Measurements from ENCODE around the gene IGF2BP2.

IGF2BP2 gene

DNA sequence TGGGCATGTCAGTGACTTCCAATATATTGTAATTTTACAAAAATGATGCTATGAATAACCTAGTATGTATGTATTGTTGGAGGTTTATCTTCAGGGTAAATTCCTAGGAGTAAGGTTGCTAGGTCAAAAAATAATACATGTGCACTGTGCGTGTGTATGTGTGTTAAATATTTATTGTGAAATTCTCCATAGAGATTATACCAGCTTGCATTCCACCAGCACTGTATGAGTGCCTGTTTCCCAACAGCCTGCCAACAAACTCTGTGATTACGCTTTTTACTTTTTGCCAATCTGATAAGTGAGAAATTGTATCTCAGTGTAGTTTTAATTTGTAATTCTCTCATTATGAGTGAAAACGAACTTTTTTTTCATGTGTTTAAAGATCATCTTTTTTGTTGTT lies 12.6 kb upstream of the IGF2BP2 start:
- H3K9ac ChIP-seq (ENCODE audit: low read depth, low read length), result no peak overlapping the region
- H3K4me1 ChIP-seq (ENCODE audit: insufficient read depth, low read length), result no peaks in the 10 kb centered on the region
- no peaks in the 10 kb centered on the region for H3K36me3 ChIP-seq (ENCODE audit: insufficient read depth, low read length)
- H3K27me3 ChIP-seq (ENCODE audit: insufficient read depth, low read length), result no peaks in the 10 kb centered on the region
- no peak overlapping the region for H3K27ac ChIP-seq (ENCODE audit: low read depth, low read length)
- no peaks in the 10 kb centered on the region for H3K9me3 ChIP-seq (ENCODE audit: insufficient read depth, low read depth, low read length)
- H3K4me3 ChIP-seq (ENCODE audit: low read length), result no peak overlapping the region
- WGBS, result 90% methylated on average over 3 of the region's 3 CpGs

DNA sequence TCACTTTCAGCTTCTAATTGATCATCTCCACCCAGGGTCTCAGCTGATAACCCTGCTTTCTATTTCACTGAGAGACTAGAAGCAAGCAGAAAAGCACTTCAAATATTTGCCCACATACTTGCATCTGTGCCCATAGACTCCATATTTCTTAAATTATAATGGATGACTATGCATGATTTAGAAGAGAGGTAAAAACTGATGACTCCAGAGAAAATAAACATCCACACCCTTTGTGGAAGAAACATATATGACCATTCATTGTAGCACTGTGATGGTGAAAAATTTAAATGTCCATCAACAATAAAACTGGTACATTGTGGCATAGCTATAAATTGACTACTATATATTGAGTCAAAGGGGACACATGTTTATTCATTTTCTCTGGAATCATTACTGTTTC lies 7.1 kb upstream of the IGF2BP2 start:
- no peak overlapping the region for H3K27ac ChIP-seq (ENCODE audit: low read depth, low read length)
- peaks cover 34% of the 10 kb centered on the region for H3K36me3 ChIP-seq (ENCODE audit: insufficient read depth, low read length)
- no peak overlapping the region for H3K4me3 ChIP-seq (ENCODE audit: low read length)
- H3K27me3 ChIP-seq (ENCODE audit: insufficient read depth, low read length), result no peaks in the 10 kb centered on the region
- H3K9ac ChIP-seq (ENCODE audit: low read depth, low read length), result no peak overlapping the region
- H3K4me1 ChIP-seq (ENCODE audit: insufficient read depth, low read length), result no peaks in the 10 kb centered on the region
- peaks cover 37% of the 10 kb centered on the region for H3K9me3 ChIP-seq (ENCODE audit: insufficient read depth, low read depth, low read length)

GRCh38 chr3:185831195-185831594 lies 6.4 kb upstream of the IGF2BP2 start:
- Histone ChIP-seq H3K4me3 (ENCODE audit: low read length) (no peak overlapping the region), H3K27me3 (ENCODE audit: insufficient read depth, low read length) (no peaks in the 10 kb centered on the region), H3K36me3 (ENCODE audit: insufficient read depth, low read length) (peaks cover 37% of the 10 kb centered on the region), H3K9me3 (ENCODE audit: insufficient read depth, low read depth, low read length) (peaks cover 37% of the 10 kb centered on the region), H3K27ac (ENCODE audit: low read depth, low read length) (no peak overlapping the region), H3K4me1 (ENCODE audit: insufficient read depth, low read length) (0 out of 2 replicates have a peak, but pooled peaks cover 6% of the 10 kb centered on the region), H3K9ac (ENCODE audit: low read depth, low read length) (no peak overlapping the region)
- 86% methylated on average over 3 of the region's 3 CpGs for WGBS

- peaks cover 37% of the 10 kb centered on the region for H3K9me3 ChIP-seq (ENCODE audit: insufficient read depth, low read depth, low read length)
- peaks cover 37% of the 10 kb centered on the region for H3K36me3 ChIP-seq (ENCODE audit: insufficient read depth, low read length)
- no peak overlapping the region for H3K9ac ChIP-seq (ENCODE audit: low read depth, low read length)
- H3K4me3 ChIP-seq (ENCODE audit: low read length), result no peak overlapping the region
- WGBS, result 92% methylated on average over 5 of the region's 5 CpGs
- H3K4me1 ChIP-seq (ENCODE audit: insufficient read depth, low read length), result 0 out of 2 replicates have a peak, but pooled peaks cover 6% of the 10 kb centered on the region
- no peaks in the 10 kb centered on the region for H3K27me3 ChIP-seq (ENCODE audit: insufficient read depth, low read length)
- H3K27ac ChIP-seq (ENCODE audit: low read depth, low read length), result no peak overlapping the region
Measured at GRCh38 chr3:185830018-185830797, 5.4 kb upstream of the IGF2BP2 start.

- 94% methylated on average over 3 of the region's 3 CpGs for WGBS
- no peak overlapping the region for H3K4me3 ChIP-seq (ENCODE audit: low read length)
- H3K27ac ChIP-seq (ENCODE audit: low read depth, low read length), result no peak overlapping the region
- no peak overlapping the region for H3K9ac ChIP-seq (ENCODE audit: low read depth, low read length)
- H3K9me3 ChIP-seq (ENCODE audit: insufficient read depth, low read depth, low read length), result peaks cover 37% of the 10 kb centered on the region
- H3K4me1 ChIP-seq (ENCODE audit: insufficient read depth, low read length), result 0 out of 2 replicates have a peak, but pooled peaks cover 6% of the 10 kb centered on the region
- H3K36me3 ChIP-seq (ENCODE audit: insufficient read depth, low read length), result peaks cover 37% of the 10 kb centered on the region
- no peaks in the 10 kb centered on the region for H3K27me3 ChIP-seq (ENCODE audit: insufficient read depth, low read length)
Measured at GRCh38 chr3:185828755-185829154, 3.9 kb upstream of the IGF2BP2 start.

- H3K27ac ChIP-seq (ENCODE audit: low read depth, low read length), result no peak overlapping the region
- 0 out of 2 replicates have a peak, but pooled peaks cover 6% of the 10 kb centered on the region for H3K4me1 ChIP-seq (ENCODE audit: insufficient read depth, low read length)
- no peaks in the 10 kb centered on the region for H3K27me3 ChIP-seq (ENCODE audit: insufficient read depth, low read length)
- H3K36me3 ChIP-seq (ENCODE audit: insufficient read depth, low read length), result peaks cover 37% of the 10 kb centered on the region
- H3K4me3 ChIP-seq (ENCODE audit: low read length), result no peak overlapping the region
- 97% methylated on average over 10 of the region's 10 CpGs for WGBS
- peaks cover 37% of the 10 kb centered on the region for H3K9me3 ChIP-seq (ENCODE audit: insufficient read depth, low read depth, low read length)
- no peak overlapping the region for H3K9ac ChIP-seq (ENCODE audit: low read depth, low read length)
Measured at GRCh38 chr3:185827595-185828344, 2.9 kb upstream of the IGF2BP2 start.

GRCh38 chr3:185825639-185826481 lies 1.0 kb upstream of the IGF2BP2 start:
- Histone ChIP-seq H3K4me3 (ENCODE audit: low read length) (peak overlapping the region; percentile 95), H3K9me3 (ENCODE audit: insufficient read depth, low read depth, low read length) (peaks cover 28% of the 10 kb centered on the region), H3K9ac (ENCODE audit: low read depth, low read length) (peak overlapping the region; percentile 81), H3K27ac (ENCODE audit: low read depth, low read length) (peak overlapping the region; percentile 75), H3K36me3 (ENCODE audit: insufficient read depth, low read length) (peaks cover 37% of the 10 kb centered on the region), H3K27me3 (ENCODE audit: insufficient read depth, low read length) (no peaks in the 10 kb centered on the region), H3K4me1 (ENCODE audit: insufficient read depth, low read length) (peaks cover 23% of the 10 kb centered on the region)
- WGBS, result 1% methylated on average over 90 of the region's 90 CpGs

- peaks cover 38% of the 10 kb centered on the region for H3K4me1 ChIP-seq (ENCODE audit: insufficient read depth, low read length)
- H3K9me3 ChIP-seq (ENCODE audit: insufficient read depth, low read depth, low read length), result peaks cover 13% of the 10 kb centered on the region
- peaks cover 26% of the 10 kb centered on the region for H3K36me3 ChIP-seq (ENCODE audit: insufficient read depth, low read length)
- H3K27me3 ChIP-seq (ENCODE audit: insufficient read depth, low read length), result no peaks in the 10 kb centered on the region
- peak overlapping the region; percentile 95 for H3K4me3 ChIP-seq (ENCODE audit: low read length)
- under 1% methylated on average over 89 of the region's 89 CpGs for WGBS
- H3K27ac ChIP-seq (ENCODE audit: low read depth, low read length), result peak overlapping the region; percentile 95
- peak overlapping the region; percentile 97 for H3K9ac ChIP-seq (ENCODE audit: low read depth, low read length)
Measured at GRCh38 chr3:185824051-185825005, 514 bp downstream of the IGF2BP2 start.

DNA sequence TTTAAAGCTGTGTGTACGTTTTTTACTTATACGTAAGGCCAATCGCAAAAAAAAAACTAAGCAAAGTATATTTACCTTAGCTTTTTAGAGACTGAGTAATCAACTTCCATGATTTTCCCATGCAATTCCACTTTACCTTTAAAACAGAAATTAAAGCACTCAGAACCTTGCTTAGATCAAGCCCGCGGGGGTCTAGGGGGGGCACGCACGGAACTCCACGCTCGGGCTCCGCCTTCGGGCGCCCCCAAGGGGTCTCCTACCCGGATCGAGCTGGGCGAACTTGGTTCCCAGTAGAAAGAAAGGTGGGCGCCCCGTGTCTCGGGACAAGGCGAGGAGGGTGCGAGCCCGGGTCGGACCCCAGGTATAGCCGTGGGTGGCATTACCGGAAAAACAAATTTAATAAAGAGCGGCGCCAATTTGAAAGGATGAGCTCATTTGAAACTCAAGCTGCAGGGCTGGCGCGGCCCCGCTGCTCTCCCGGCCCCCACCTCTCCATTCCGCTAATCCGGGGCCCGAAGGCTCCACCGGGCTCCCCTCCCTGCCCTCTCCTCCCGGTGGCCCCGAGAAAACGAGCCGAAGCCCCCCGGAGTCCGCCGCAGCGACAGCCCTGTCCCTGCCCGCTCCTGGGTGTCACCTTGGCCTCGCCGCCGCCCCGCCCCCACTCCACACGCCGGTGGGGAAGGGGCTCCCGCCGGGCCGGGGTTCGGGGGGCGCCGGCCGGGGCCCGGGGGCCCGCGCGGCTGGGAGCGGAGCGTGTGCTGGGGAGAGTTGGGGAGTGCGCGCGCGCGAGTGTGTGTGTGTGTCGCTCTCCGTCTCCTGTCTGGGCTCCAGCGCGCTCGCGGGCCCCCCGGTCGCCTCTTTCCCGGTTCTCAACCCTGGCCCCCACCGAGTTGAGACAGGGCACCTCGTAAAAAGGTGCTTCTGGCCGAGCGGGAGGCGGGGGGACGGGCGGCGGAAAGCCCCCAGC lies 1.5 kb downstream of the IGF2BP2 start:
- under 1% methylated on average over 84 of the region's 84 CpGs for WGBS
- H3K9ac ChIP-seq (ENCODE audit: low read depth, low read length), result peak overlapping the region; percentile 97

More for the DNA sequence above, 1.5 kb downstream of the IGF2BP2 start:
- Histone ChIP-seq H3K4me1 (ENCODE audit: insufficient read depth, low read length) (peaks cover 48% of the 10 kb centered on the region), H3K27ac (ENCODE audit: low read depth, low read length) (peak overlapping the region; percentile 95), H3K9me3 (ENCODE audit: insufficient read depth, low read depth, low read length) (peaks cover 8% of the 10 kb centered on the region), H3K27me3 (ENCODE audit: insufficient read depth, low read length) (no peaks in the 10 kb centered on the region), H3K4me3 (ENCODE audit: low read length) (peak overlapping the region; percentile 95), H3K36me3 (ENCODE audit: insufficient read depth, low read length) (peaks cover 17% of the 10 kb centered on the region)
